Right kidney (tissue), 1 donor: Measurements from ENCODE around the gene CRACDL.

Experiments
- DNase-seq: peaks from one replicate; pipeline ENCODE4 v3.0.0-alpha.2; 2016

The CRACDL gene

GRCh38 chr2:98924038-98924830 lies 11.8 kb downstream of the CRACDL start:
- DNase-seq = no peak

GRCh38 chr2:98923244-98923940 lies 12.6 kb downstream of the CRACDL start:
- DNase-seq = no peak

- DNase-seq = no peak
Measured at GRCh38 chr2:98921062-98921461, 15.0 kb downstream of the CRACDL start.

GRCh38 chr2:98917031-98917471 lies 19.0 kb downstream of the CRACDL start:
- no peak for DNase-seq

GRCh38 chr2:98915751-98916358 lies 20.2 kb downstream of the CRACDL start:
- no peak for DNase-seq

GRCh38 chr2:98914713-98915580 lies 21.1 kb downstream of the CRACDL start:
- no peak for DNase-seq

GRCh38 chr2:98913916-98914712 lies 21.9 kb downstream of the CRACDL start:
- DNase-seq = no peak

- DNase-seq = no peak
Measured at GRCh38 chr2:98912957-98913915, 22.8 kb downstream of the CRACDL start.

- DNase-seq = no peak
Measured at GRCh38 chr2:98912221-98912851, 23.7 kb downstream of the CRACDL start.

GRCh38 chr2:98911376-98912154 lies 24.5 kb downstream of the CRACDL start:
- no peak for DNase-seq

- no peak for DNase-seq
Measured at GRCh38 chr2:98911126-98911375, 25.0 kb downstream of the CRACDL start.

- no peak for DNase-seq
Measured at GRCh38 chr2:98910349-98911125, 25.5 kb downstream of the CRACDL start.

GRCh38 chr2:98909317-98910211 lies 26.5 kb downstream of the CRACDL start:
- DNase-seq = peak; percentile 51

- DNase-seq = no peak
Measured at GRCh38 chr2:98908931-98909316, 27.1 kb downstream of the CRACDL start.

- no peak for DNase-seq
Measured at GRCh38 chr2:98907966-98908905, 27.8 kb downstream of the CRACDL start.

- no peak for DNase-seq
Measured at GRCh38 chr2:98907385-98907784, 28.6 kb downstream of the CRACDL start.
